ENCODE results near the gene SYCP3.

GRCh38 chr12:101740566-101740965 is 1.3 kb upstream of the SYCP3 start:
- TF ChIP-seq CTCF (IDR thresholded peaks at IDR 0.05; ENCODE audit: insufficient read depth, low read depth, low read length) (no peak), EZH2 (IDR thresholded peaks at IDR 0.05; ENCODE audit: insufficient read depth, low read length) (no peak)

Measured in astrocyte (in vitro differentiated cells and primary cell).